Uterus (tissue), 4 donors: Measurements from ENCODE around the gene KIF1A. TPM values are rescaled to one million over a fixed set of nuclear protein-coding genes. Genes with fewer than 3 reads are reported as not detected.

Source experiments
- DNase-seq, 2 donors: peaks; one replicate each; pipeline ENCODE4 v3.0.0-alpha.2; 2019 to 2020
- H3K27ac ChIP-seq, 2 donors: fragments of 200-600 bp; sonication (generic); 1 replicate in 1 of 2; 2 replicates in 1 of 2; pipeline ENCODE4 v1.5.1; 2016 to 2018
- H3K27me3 ChIP-seq, 2 donors: fragments of 200-600 bp; sonication (generic); one replicate each; pipeline ENCODE4 v1.5.1; 2018 to 2019; ENCODE audit warnings: control low read depth in 1 of 2
- H3K36me3 ChIP-seq, 2 donors: fragments of 200-600 bp; sonication (generic); one replicate each; pipeline ENCODE4 v1.5.1; 2019; ENCODE audit warnings: control low read depth in 1 of 2
- H3K4me1 ChIP-seq, 2 donors: fragments of 200-600 bp; sonication (generic); one replicate each; pipeline ENCODE4 v1.5.1; 2018 to 2019; ENCODE audit warnings: control low read depth in 1 of 2
- H3K4me3 ChIP-seq, 2 donors: fragments of 200-600 bp; sonication (generic); 1 replicate in 1 of 2; 2 replicates in 1 of 2; pipeline ENCODE4 v1.5.1; 2018 to 2019; ENCODE audit warnings: mild to moderate bottlenecking in 1 of 2
- H3K9me3 ChIP-seq, 2 donors: fragments of 200-600 bp; sonication (generic); one replicate each; pipeline ENCODE4 v1.5.1; 2019; ENCODE audit warnings: control low read depth in 1 of 2
- CTCF ChIP-seq, 4 experiments: fragments of 200-600 bp in 2 of 4; fragments of 450-650 bp in 2 of 4; sonication (generic) in 2 of 4; IDR thresholded peaks; one replicate each; pipeline ENCODE4 v1.5.1; 2016 to 2019; ENCODE audit warnings: antibody characterized with exemption in 4 of 4, mild to moderate bottlenecking in 2 of 4, moderate library complexity in 1 of 4
- POLR2A ChIP-seq, 2 donors: fragments of 450-650 bp; IDR thresholded peaks; one replicate each; pipeline ENCODE4 v1.6.1; 2016; ENCODE audit warnings: antibody characterized with exemption in 2 of 2, mild to moderate bottlenecking in 1 of 2, moderate library complexity in 1 of 2
- intact Hi-C: fragments of 100-400 bp; cut with DNase I; formaldehyde crosslinking; loops from one replicate; pipeline ENCODE4 v1.15.1; 2023; ENCODE audit warnings: low total_unique reads
- total RNA-seq, 4 donors: library from RNA; depleted of rRNA in 3 of 4; stranded (reverse); fragments of >200 nt in 3 of 4; gene quantifications; one replicate each; pipeline versions ENCODE4 v1.1.0 to v1.2.4, GENCODE V29; 2014 to 2023
- donor health status: DM: yes; HTN: yes; CAD: no.

KIF1A gene
- total RNA-seq, 4 donors from 2014 or later: 0.37 to 12.9 TPM; not detected in 2

- Histone ChIP-seq H3K4me3 (no peak overlapping the region), H3K9me3 (no peaks in the 10 kb centered on the region), H3K27me3 (no peaks in the 10 kb centered on the region), H3K36me3 (no peaks in the 10 kb centered on the region), H3K27ac (no peak overlapping the region), H3K4me1 (no peaks in the 10 kb centered on the region)
- TF ChIP-seq CTCF (IDR thresholded peaks at IDR 0.05) (no peak), POLR2A (IDR thresholded peaks at IDR 0.05) (no peak)
- intact Hi-C loops: no loop called here
- no peak for DNase-seq
Observed at GRCh38 chr2:240865391-240865790, 45.4 kb upstream of the KIF1A start.

- H3K27ac ChIP-seq: no peak overlapping the region
- no peaks in the 10 kb centered on the region for H3K4me1 ChIP-seq
- no peaks in the 10 kb centered on the region for H3K27me3 ChIP-seq
- H3K36me3 ChIP-seq: no peaks in the 10 kb centered on the region
- H3K4me3 ChIP-seq: no peak overlapping the region
- no peak for DNase-seq
- H3K9me3 ChIP-seq: no peaks in the 10 kb centered on the region
- intact Hi-C loops: no loop called here
- TF ChIP-seq POLR2A (IDR thresholded peaks at IDR 0.05): no peak
- TF ChIP-seq CTCF (IDR thresholded peaks at IDR 0.05): no peak
Observed at GRCh38 chr2:240864475-240864874, 44.5 kb upstream of the KIF1A start.

GRCh38 chr2:240861547-240861946, 41.5 kb upstream of the KIF1A start:
- no peak for TF ChIP-seq POLR2A (IDR thresholded peaks at IDR 0.05)
- TF ChIP-seq CTCF (IDR thresholded peaks at IDR 0.05): no peak
- H3K9me3 ChIP-seq: no peaks in the 10 kb centered on the region
- no peak overlapping the region for H3K4me3 ChIP-seq
- no peaks in the 10 kb centered on the region for H3K4me1 ChIP-seq
- H3K27ac ChIP-seq: no peak overlapping the region
- H3K27me3 ChIP-seq: no peaks in the 10 kb centered on the region
- no peak for DNase-seq
- intact Hi-C loops: no loop called here
- no peaks in the 10 kb centered on the region for H3K36me3 ChIP-seq

- no peak for DNase-seq
- intact Hi-C loops: no loop called here
- Histone ChIP-seq H3K4me3 (no peak overlapping the region), H3K9me3 (no peaks in the 10 kb centered on the region), H3K27me3 (no peaks in the 10 kb centered on the region), H3K36me3 (no peaks in the 10 kb centered on the region), H3K27ac (no peak overlapping the region), H3K4me1 (no peaks in the 10 kb centered on the region)
- TF ChIP-seq CTCF (IDR thresholded peaks at IDR 0.05): no peak
- no peak for TF ChIP-seq POLR2A (IDR thresholded peaks at IDR 0.05)
Observed at GRCh38 chr2:240858871-240859270, 38.9 kb upstream of the KIF1A start.

GRCh38 chr2:240858321-240858720, 38.3 kb upstream of the KIF1A start:
- TF ChIP-seq POLR2A (IDR thresholded peaks at IDR 0.05) (no peak), CTCF (IDR thresholded peaks at IDR 0.05) (no peak)
- DNase-seq: no peak
- Histone ChIP-seq H3K4me1 (no peaks in the 10 kb centered on the region), H3K36me3 (no peaks in the 10 kb centered on the region), H3K9me3 (no peaks in the 10 kb centered on the region), H3K27me3 (no peaks in the 10 kb centered on the region), H3K4me3 (no peak overlapping the region), H3K27ac (no peak overlapping the region)
- intact Hi-C loops: no loop called here
